ENCODE results near the gene GALNT14.

GRCh38 chr2:30948130-30948529 lies 190.1 kb downstream of the GALNT14 start:
- TF ChIP-seq, protein P1, sequence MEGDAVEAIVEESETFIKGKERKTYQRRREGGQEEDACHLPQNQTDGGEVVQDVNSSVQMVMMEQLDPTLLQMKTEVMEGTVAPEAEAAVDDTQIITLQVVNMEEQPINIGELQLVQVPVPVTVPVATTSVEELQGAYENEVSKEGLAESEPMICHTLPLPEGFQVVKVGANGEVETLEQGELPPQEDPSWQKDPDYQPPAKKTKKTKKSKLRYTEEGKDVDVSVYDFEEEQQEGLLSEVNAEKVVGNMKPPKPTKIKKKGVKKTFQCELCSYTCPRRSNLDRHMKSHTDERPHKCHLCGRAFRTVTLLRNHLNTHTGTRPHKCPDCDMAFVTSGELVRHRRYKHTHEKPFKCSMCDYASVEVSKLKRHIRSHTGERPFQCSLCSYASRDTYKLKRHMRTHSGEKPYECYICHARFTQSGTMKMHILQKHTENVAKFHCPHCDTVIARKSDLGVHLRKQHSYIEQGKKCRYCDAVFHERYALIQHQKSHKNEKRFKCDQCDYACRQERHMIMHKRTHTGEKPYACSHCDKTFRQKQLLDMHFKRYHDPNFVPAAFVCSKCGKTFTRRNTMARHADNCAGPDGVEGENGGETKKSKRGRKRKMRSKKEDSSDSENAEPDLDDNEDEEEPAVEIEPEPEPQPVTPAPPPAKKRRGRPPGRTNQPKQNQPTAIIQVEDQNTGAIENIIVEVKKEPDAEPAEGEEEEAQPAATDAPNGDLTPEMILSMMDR (IDR thresholded peaks at IDR 0.05) = no peak
- TF ChIP-seq POLR2A (IDR thresholded peaks at IDR 0.05) = no peak
